OCI-LY3 (cell line): ENCODE measurements around the gene ALPK1.
A peak's percentile ranks its signal among the peaks of the same experiment; 100 is the strongest.

ENCODE experiments used
- H2AFZ ChIP-seq: fragments of 200-600, 300-600 bp; shearing (Covaris generic); 2 replicates; pipeline ENCODE4 v1.6.0; 2014; ENCODE audit warnings: antibody characterized with exemption, low read depth, low read length
- H3K27ac ChIP-seq: fragments of 200-600, 300-600 bp; sonication (generic); 2 replicates; pipeline ENCODE4 v1.5.1; 2014; ENCODE audit warnings: mild to moderate bottlenecking, low read length, moderate library complexity, mixed read lengths
- H3K27me3 ChIP-seq: fragments of 200-600, 300-600 bp; sonication (generic); 2 replicates; pipeline ENCODE4 v1.6.1; 2014; ENCODE audit warnings: low read depth, low read length, mixed read lengths
- H3K36me3 ChIP-seq: fragments of 200-600, 300-600 bp; sonication (generic); replicated peaks from 2 replicates; pipeline ENCODE3; 2014; ENCODE audit warnings: low read depth, low read length, mixed read lengths
- H3K4me1 ChIP-seq: fragments of 300-600, 200-600 bp; sonication (generic); 2 replicates; pipeline ENCODE4 v1.6.1; 2014; ENCODE audit warnings: low read length, mixed read lengths
- H3K4me2 ChIP-seq: fragments of 200-600, 300-600 bp; sonication (generic); 2 replicates; pipeline ENCODE4 v1.6.1; 2014; ENCODE audit warnings: low read length, mixed read lengths
- H3K4me3 ChIP-seq: fragments of 300-600, 200-600 bp; sonication (generic); 2 replicates; pipeline ENCODE4 v1.5.1; 2014; ENCODE audit warnings: antibody characterized with exemption, mild to moderate bottlenecking, low read length, moderate library complexity
- H3K79me2 ChIP-seq: fragments of 300-600, 200-600 bp; shearing (Covaris generic); 2 replicates; pipeline ENCODE4 v1.6.1; 2014; ENCODE audit warnings: mild to moderate bottlenecking, low read length, mixed read lengths
- H3K9ac ChIP-seq: fragments of 300-600, 200-600 bp; shearing (Covaris generic); 2 replicates; pipeline ENCODE4 v1.6.0; 2014; ENCODE audit warnings: mild to moderate bottlenecking, low read length, moderate library complexity
- H3K9me3 ChIP-seq: fragments of 200-600, 300-600 bp; shearing (Covaris generic); 2 replicates; pipeline ENCODE4 v1.6.1; 2014; ENCODE audit warnings: low read length, mixed read lengths; ENCODE audit not compliant: insufficient read depth
- H4K20me1 ChIP-seq: fragments of 200-600, 300-600 bp; sonication (generic); 2 replicates; pipeline ENCODE4 v1.6.1; 2016; ENCODE audit warnings: low read length, mixed read lengths; ENCODE audit not compliant: insufficient read depth
- EZH2phosphoT487 ChIP-seq: fragments of 200-600 bp; shearing (Covaris generic); IDR thresholded peaks from 2 replicates; pipeline ENCODE4 v1.6.1; 2018; ENCODE audit warnings: antibody characterized with exemption, mixed run types, low read depth
- TF ChIP-seq, protein P1 (sequence below): fragments of 200-600, 300-600 bp; sonication (generic); IDR thresholded peaks from 2 replicates; pipeline ENCODE4 v1.5.1; 2014; ENCODE audit warnings: antibody characterized with exemption, low read length, low read depth

ALPK1 gene

DNA sequence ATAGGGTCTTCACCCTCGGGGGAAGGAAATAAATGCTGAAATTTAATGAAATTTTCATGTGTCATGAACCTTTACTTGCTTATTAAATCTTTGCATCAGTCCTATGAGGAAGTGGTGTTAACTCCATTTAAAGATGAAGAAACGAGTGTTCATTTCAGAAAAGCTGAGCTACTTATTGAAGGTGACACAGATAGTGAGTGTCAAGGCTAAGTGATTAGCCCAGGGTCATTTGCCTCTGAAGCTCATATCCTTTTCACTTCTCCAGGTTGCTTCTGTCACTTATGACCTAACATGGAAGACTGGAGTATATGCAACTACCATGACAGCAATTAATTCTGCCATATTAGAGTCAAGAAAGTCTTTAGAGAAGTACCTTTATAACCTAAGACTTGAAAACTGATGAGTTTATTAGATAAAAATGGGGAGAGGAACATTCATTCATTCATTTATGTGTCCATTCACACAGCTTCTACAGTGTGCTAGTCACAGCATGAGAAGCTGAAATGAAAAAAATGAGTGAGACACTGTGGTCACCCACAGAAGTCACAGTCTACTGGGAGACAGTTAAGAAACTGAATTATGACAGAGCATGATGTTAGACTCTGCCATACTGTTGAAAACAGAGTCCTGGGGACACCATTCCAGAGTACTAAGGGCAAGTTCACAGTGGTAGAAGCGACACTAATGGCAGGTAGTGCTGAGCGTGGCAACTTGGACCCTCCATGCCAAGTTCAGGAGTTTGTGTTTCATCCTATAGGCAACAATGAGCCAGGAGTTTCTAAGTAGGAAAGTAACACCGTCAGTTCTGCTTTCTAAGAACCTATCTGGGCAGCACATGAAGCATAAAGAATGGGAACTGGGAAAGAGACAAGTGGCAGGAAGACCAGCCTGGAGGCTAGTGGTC is 21.3 kb downstream of the ALPK1 start:
- Histone ChIP-seq H2AFZ (no peak overlapping the region), H4K20me1 (no peaks in the 10 kb centered on the region), H3K9me3 (no peaks in the 10 kb centered on the region), H3K4me2 (peak overlapping the region; percentile 31), H3K4me1 (peaks cover 33% of the 10 kb centered on the region), H3K4me3 (no peak overlapping the region), H3K79me2 (no peaks in the 10 kb centered on the region), H3K9ac (no peak overlapping the region), H3K27ac (peak overlapping the region; percentile 38), H3K27me3 (no peaks in the 10 kb centered on the region), H3K36me3 (peaks cover 11% of the 10 kb centered on the region)
- TF ChIP-seq, protein P1, sequence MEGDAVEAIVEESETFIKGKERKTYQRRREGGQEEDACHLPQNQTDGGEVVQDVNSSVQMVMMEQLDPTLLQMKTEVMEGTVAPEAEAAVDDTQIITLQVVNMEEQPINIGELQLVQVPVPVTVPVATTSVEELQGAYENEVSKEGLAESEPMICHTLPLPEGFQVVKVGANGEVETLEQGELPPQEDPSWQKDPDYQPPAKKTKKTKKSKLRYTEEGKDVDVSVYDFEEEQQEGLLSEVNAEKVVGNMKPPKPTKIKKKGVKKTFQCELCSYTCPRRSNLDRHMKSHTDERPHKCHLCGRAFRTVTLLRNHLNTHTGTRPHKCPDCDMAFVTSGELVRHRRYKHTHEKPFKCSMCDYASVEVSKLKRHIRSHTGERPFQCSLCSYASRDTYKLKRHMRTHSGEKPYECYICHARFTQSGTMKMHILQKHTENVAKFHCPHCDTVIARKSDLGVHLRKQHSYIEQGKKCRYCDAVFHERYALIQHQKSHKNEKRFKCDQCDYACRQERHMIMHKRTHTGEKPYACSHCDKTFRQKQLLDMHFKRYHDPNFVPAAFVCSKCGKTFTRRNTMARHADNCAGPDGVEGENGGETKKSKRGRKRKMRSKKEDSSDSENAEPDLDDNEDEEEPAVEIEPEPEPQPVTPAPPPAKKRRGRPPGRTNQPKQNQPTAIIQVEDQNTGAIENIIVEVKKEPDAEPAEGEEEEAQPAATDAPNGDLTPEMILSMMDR: no peak
- no peak for TF ChIP-seq EZH2phosphoT487

DNA sequence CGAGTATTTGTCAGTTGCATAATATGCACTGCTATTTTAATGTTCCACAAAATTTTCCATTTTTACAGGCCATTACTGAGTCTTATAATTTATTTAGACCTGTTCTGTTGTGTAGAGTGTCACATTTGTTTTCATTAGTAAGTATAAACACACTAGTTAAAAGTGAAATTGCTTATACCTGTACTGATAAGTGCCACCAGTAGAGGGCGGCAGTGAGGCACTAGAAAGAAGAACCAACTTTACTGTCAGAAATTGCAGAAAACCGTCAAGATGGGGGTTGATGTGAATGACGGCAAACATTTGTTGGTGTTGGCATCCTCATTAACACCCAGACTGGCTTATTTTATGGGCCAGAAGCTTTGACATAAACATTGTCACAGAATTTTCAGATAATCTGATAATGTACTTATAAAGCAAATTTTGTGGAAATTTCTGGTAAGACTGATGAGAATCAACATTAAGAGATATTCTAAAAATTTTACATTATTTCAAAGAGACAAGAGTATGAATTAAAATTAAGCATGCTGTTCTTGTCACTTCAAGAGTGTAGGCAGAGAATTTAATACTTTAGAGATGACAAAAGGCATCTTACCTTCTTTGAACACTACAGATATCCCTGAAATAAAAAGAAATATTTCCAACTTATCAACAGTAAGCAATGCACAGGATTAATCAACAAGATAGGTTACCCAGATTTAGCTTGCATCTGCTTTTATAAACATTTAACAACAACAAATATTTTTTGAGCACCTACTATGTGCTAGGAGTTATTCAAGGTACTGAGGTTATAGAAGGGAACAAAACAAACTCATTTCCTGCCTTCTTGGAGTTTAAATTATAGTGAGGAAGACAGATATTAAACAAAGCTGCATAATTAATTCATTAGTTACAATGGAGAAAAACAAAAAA is 24.9 kb downstream of the ALPK1 start:
- Histone ChIP-seq H3K9ac (peak overlapping the region; percentile 36; the same call in 1 of the 2 replicates), H3K4me2 (peak overlapping the region; percentile 80), H4K20me1 (no peaks in the 10 kb centered on the region), H3K27me3 (no peaks in the 10 kb centered on the region), H2AFZ (no peak overlapping the region), H3K9me3 (no peaks in the 10 kb centered on the region), H3K27ac (no peak overlapping the region), H3K4me1 (peaks cover 29% of the 10 kb centered on the region), H3K4me3 (peak overlapping the region; percentile 57; the same call in 1 of the 2 replicates), H3K79me2 (no peaks in the 10 kb centered on the region), H3K36me3 (peaks cover 2% of the 10 kb centered on the region)
- TF ChIP-seq, protein P1: peak; percentile 92
- TF ChIP-seq EZH2phosphoT487: no peak

DNA sequence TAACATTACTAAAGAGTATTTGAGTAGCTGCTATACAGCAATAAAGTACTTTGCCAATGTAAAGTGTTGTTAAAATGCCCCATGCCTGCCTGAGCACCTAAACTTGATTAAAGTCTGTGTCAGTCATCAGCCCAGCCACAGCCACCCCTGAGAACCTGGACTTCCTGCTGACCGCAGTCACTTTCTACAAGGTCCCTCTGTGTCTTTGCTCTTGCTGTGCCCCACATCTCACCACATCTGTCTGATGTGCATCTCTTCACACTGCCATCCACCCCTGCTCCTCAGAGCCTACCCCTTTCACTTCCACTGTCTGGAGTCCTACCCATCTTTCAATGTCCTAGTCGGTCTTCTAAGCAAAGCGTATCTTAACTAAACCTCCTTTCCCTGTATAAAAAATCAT is 25.7 kb downstream of the ALPK1 start:
- H4K20me1 ChIP-seq: no peaks in the 10 kb centered on the region

More for the DNA sequence above, 25.7 kb downstream of the ALPK1 start:
- no peak overlapping the region for H2AFZ ChIP-seq
- H3K4me3 ChIP-seq: no peak overlapping the region
- TF ChIP-seq, protein P1: no peak
- no peak for TF ChIP-seq EZH2phosphoT487
- H3K4me2 ChIP-seq: no peak overlapping the region
- no peaks in the 10 kb centered on the region for H3K27me3 ChIP-seq
- H3K79me2 ChIP-seq: no peaks in the 10 kb centered on the region
- no peaks in the 10 kb centered on the region for H3K36me3 ChIP-seq
- H3K27ac ChIP-seq: no peak overlapping the region
- H3K9me3 ChIP-seq: no peaks in the 10 kb centered on the region
- no peak overlapping the region for H3K9ac ChIP-seq
- peaks cover 29% of the 10 kb centered on the region for H3K4me1 ChIP-seq
